ENCODE measurements around the gene TGDS.

Gene TGDS

GRCh38 chr13:94599877-94600276 lies 3.9 kb upstream of the TGDS start:
- DNase-seq (ENCODE audit: low spot score) = no peak

- no peak for DNase-seq (ENCODE audit: low spot score)
These were observed 2.3 kb upstream of the TGDS start for GRCh38 chr13:94598281-94598680.

GRCh38 chr13:94596575-94596971 lies 621 bp upstream of the TGDS start:
- DNase-seq (ENCODE audit: low spot score) = no peak

- DNase-seq (ENCODE audit: low spot score) = no peak
These were observed 677 bp downstream of the TGDS start for GRCh38 chr13:94595001-94595949.

- no peak for DNase-seq (ENCODE audit: low spot score)
These were observed 5.2 kb downstream of the TGDS start for GRCh38 chr13:94590744-94591143.

GRCh38 chr13:94588541-94588940 lies 7.4 kb downstream of the TGDS start:
- DNase-seq (ENCODE audit: low spot score) = no peak

GRCh38 chr13:94586371-94586770 lies 9.6 kb downstream of the TGDS start:
- peak; percentile 92 for DNase-seq (ENCODE audit: low spot score)

- DNase-seq (ENCODE audit: low spot score) = no peak
These were observed 10.3 kb downstream of the TGDS start for GRCh38 chr13:94585543-94586101.

GRCh38 chr13:94583926-94584325 lies 12.0 kb downstream of the TGDS start:
- no peak for DNase-seq (ENCODE audit: low spot score)

- DNase-seq (ENCODE audit: low spot score) = no peak
These were observed 16.9 kb downstream of the TGDS start for GRCh38 chr13:94579063-94579462.

GRCh38 chr13:94569615-94570014 lies 26.3 kb downstream of the TGDS start:
- no peak for DNase-seq (ENCODE audit: low spot score)

GRCh38 chr13:94568443-94568842 lies 27.5 kb downstream of the TGDS start:
- no peak for DNase-seq (ENCODE audit: low spot score)

GRCh38 chr13:94567581-94567980 lies 28.4 kb downstream of the TGDS start:
- no peak for DNase-seq (ENCODE audit: low spot score)

GRCh38 chr13:94561126-94561525 lies 34.8 kb downstream of the TGDS start:
- no peak for DNase-seq (ENCODE audit: low spot score)

GRCh38 chr13:94560116-94560515 lies 35.8 kb downstream of the TGDS start:
- no peak for DNase-seq (ENCODE audit: low spot score)

GRCh38 chr13:94559222-94559795 lies 36.6 kb downstream of the TGDS start:
- no peak for DNase-seq (ENCODE audit: low spot score)

- DNase-seq (ENCODE audit: low spot score) = no peak
These were observed 37.2 kb downstream of the TGDS start for GRCh38 chr13:94558716-94559115.

GRCh38 chr13:94557684-94558235 lies 38.2 kb downstream of the TGDS start:
- DNase-seq (ENCODE audit: low spot score) = peak; percentile 21

- DNase-seq (ENCODE audit: low spot score) = peak; percentile 23
These were observed 39.3 kb downstream of the TGDS start for GRCh38 chr13:94556621-94557020.

- DNase-seq (ENCODE audit: low spot score) = peak; percentile 75
These were observed 39.9 kb downstream of the TGDS start for GRCh38 chr13:94556041-94556440.

GRCh38 chr13:94553766-94554165 lies 42.2 kb downstream of the TGDS start:
- no peak for DNase-seq (ENCODE audit: low spot score)

- no peak for DNase-seq (ENCODE audit: low spot score)
These were observed 43.9 kb downstream of the TGDS start for GRCh38 chr13:94552095-94552494.
